HG03060 (cell line): ENCODE data around the gene FCGR2B.
"Not testable (repeated sequence)": the region's sequence is repeated elsewhere in the genome, so short reads cannot be mapped to it uniquely, and the experiment has no call there.

Source experiments
- ATAC-seq: cut with Tn5 transposase; IDR thresholded peaks from one replicate; pipeline ENCODE4 v1.9.1; 2021; ENCODE audit warnings: low read depth, moderate number of reproducible peaks; ENCODE audit not compliant: unreplicated experiment

FCGR2B gene

GRCh38 chr1:161644855-161645254 lies 18.1 kb upstream of the FCGR2B start:
- not testable (repeated sequence) for ATAC-seq

GRCh38 chr1:161647507-161648360 lies 15.2 kb upstream of the FCGR2B start:
- not testable (repeated sequence) for ATAC-seq

GRCh38 chr1:161653541-161653940 lies 9.4 kb upstream of the FCGR2B start:
- ATAC-seq, result not testable (repeated sequence)

GRCh38 chr1:161653971-161654370 lies 9.0 kb upstream of the FCGR2B start:
- not testable (repeated sequence) for ATAC-seq

- ATAC-seq, result not testable (repeated sequence)
Measured at GRCh38 chr1:161658524-161658923, 4.4 kb upstream of the FCGR2B start.

- ATAC-seq, result not testable (repeated sequence)
Measured at GRCh38 chr1:161661660-161662311, 1.2 kb upstream of the FCGR2B start.

GRCh38 chr1:161663569-161663968 lies 626 bp downstream of the FCGR2B start:
- ATAC-seq, result not testable (repeated sequence)

- not testable (repeated sequence) for ATAC-seq
Measured at GRCh38 chr1:161664689-161665088, 1.7 kb downstream of the FCGR2B start.

- ATAC-seq, result not testable (repeated sequence)
Measured at GRCh38 chr1:161671045-161672020, 8.4 kb downstream of the FCGR2B start.

- not testable (repeated sequence) for ATAC-seq
Measured at GRCh38 chr1:161673437-161673836, 10.5 kb downstream of the FCGR2B start.

- ATAC-seq, result not testable (repeated sequence)
Measured at GRCh38 chr1:161674447-161674846, 11.5 kb downstream of the FCGR2B start.

GRCh38 chr1:161674908-161675307 lies 12.0 kb downstream of the FCGR2B start:
- not testable (repeated sequence) for ATAC-seq

GRCh38 chr1:161676441-161676840 lies 13.5 kb downstream of the FCGR2B start:
- ATAC-seq, result no peak

GRCh38 chr1:161676958-161677689 lies 14.2 kb downstream of the FCGR2B start:
- ATAC-seq, result no peak

- ATAC-seq, result no peak
Measured at GRCh38 chr1:161678500-161678899, 15.6 kb downstream of the FCGR2B start.

GRCh38 chr1:161681879-161682278 lies 18.9 kb downstream of the FCGR2B start:
- no peak for ATAC-seq

- ATAC-seq, result no peak
Measured at GRCh38 chr1:161688946-161689345, 26.0 kb downstream of the FCGR2B start.

- ATAC-seq, result no peak
Measured at GRCh38 chr1:161691846-161692245, 28.9 kb downstream of the FCGR2B start.

- ATAC-seq, result not testable (repeated sequence)
Measured at GRCh38 chr1:161693020-161693712, 30.2 kb downstream of the FCGR2B start.
